NCI-H2107 (cell line): Measurements from ENCODE around the gene WIZ.

Experiments used
- DNase-seq: peaks from one replicate; lab custom pipeline; 2025; lab: John Stamatoyannopoulos, UW

The WIZ gene

GRCh38 chr19:15464394-15465385 lies 14.9 kb upstream of the WIZ start, which contains the start of gene RASAL3:
Gene RASAL3 (minus strand): TSS chr19:15464544. CDS start chr19:15464358, 186 bp downstream.
- no peak for DNase-seq

DNA sequence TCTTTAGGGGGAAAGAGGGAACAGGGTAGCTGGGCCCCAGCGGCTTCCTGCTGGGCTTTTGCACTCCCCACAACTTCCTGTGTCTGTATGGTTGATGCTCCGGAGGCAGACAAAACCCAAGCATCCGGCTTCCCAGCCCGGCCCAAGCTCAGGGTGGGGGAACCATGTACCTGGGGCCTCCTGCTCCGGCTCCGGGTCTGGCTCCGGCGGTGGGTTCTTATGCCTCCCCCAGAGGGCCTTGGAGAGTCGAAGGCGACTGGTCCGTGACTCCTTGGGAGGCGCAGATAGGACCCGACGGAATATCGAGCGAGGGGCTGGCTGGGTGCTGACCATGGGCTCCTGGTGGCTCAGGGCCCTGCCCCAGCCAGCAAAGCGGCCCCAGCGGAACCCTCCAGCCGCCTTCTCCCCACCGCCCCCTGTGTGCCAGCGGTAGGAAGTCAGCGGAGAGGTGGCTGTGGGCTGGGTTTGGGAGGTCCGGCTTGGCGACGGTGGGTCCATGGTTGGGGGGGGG lies 14.2 kb upstream of the WIZ start:
- DNase-seq: no peak

DNA sequence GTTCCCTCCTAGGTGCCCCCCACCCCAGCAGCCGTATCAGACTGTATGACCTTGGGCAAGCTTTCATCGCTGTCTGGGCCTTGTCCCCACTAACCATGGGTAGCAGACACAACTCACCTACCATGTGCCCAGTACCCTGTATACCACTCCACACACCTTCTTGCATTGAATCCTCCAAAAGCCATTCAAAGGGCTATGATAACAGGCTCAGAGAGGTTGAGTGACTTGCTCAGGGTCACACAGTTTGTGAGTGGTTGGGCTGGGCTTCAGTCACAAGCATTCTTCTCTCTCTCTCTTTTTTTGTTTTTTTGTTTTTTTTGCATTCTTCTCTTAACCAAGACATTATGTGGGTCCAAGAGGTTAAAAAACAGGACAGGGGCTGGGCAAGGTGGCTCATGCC lies 11.9 kb upstream of the WIZ start:
- no peak for DNase-seq

DNA sequence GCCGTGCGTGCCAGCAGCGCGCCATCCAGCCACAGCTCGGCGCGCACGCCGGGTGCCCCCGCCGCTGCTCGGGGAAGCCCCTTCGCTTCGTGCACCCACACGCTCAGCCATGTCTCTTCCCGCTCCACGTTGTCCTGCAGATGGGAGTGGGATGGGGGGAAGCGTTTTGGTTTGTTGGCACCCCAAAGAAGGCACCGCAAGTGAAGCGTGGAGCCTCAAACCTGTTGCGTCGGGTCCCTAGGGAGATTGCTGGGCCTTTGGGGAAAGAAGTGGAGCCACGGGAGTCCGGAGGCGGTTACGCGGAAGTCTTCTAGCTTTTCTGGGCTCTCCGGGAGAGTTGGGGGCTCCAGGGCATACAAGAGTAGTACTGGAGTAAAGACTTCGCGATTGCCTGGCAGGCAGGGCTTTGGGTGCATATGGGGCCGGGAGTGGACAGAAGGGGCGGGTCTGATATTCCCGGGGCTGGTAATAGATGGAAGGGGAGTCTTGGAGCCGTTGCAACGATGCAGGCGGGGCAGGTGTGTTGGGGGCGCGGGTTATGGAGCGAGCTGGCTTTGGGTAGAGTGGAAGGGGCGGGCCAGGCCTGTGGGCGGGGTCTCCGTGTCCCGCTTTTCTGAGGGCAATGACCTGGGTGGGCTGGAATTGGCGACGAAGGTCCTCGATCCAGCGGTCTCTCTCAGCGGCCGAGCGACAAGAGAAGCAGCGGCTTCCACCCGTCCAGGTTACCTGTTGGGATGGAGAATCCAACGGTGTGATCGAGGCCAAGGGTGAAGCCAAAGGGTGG lies 8.1 kb upstream of the WIZ start:
- DNase-seq: no peak

GRCh38 chr19:15456871-15457700 lies 7.3 kb upstream of the WIZ start:
- no peak for DNase-seq

- DNase-seq: no peak
Observed at GRCh38 chr19:15456441-15456840, 6.7 kb upstream of the WIZ start.

- DNase-seq: no peak
Observed at GRCh38 chr19:15455996-15456395, 6.2 kb upstream of the WIZ start.

DNA sequence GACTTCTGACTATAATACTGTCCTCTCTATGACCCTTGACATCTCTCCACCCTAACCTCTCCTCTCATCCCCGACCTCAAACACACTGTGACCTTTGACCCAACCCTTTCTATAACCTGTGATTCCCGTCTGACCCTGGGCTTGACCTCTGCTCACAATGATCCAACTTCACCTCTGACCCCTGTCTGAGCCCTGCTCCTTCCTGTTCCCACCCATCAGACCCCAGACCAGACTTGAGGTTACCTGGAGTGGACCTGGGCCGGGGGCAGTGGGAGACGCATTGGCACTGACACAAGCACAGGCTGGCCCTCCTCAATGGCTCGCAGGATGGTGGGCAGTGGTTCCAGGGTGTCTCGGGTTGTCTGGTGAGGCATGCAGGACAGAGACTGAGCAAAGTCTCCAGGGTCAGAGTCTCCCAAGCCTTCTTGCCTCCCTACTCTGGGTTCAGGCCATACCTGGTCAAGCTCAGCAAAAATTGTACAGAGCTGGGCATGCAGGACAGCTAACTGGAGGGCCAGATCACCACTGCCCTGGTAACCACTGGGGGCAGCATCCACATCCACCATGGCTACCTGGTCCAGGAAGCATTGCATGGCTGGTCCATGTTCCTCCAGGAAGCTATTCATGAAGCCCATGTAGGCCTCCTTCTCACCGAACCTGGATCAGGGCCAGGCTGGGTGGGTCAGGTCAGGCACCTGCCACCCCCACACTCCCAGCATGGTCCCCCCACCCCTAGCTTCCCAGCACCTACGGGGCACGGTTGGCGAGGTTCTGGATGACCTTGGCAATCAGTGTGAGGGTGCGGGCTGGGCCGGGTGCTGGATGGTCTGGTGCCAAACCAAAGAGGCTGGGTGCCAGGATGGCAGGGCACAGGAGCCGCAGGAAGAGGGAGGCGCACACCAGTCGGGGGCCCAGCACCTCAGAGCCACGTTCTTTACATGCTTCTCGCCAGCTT lies 4.4 kb upstream of the WIZ start:
- no peak for DNase-seq

- DNase-seq: no peak
Observed at GRCh38 chr19:15453091-15453578, 3.4 kb upstream of the WIZ start.

GRCh38 chr19:15452111-15453047 lies 2.6 kb upstream of the WIZ start:
- no peak for DNase-seq

DNA sequence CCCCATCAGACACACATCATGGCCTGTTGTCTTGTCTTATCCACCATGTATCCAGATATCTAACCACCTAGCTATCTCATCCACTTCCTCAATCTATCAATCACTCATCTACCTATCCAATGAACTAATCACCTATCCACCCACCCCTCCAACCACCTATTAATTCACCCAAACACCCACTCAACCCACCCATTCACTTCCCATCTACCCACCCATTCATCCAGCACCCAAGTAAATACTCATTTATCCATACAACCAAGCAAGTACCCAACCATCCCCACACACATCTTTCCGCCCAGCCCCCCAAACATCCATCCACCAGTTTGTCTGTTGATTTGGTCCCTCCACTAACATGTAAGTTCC lies 753 bp upstream of the WIZ start:
- DNase-seq: no peak

- no peak for DNase-seq
Observed at GRCh38 chr19:15448778-15449619, 757 bp downstream of the WIZ start.

GRCh38 chr19:15448044-15448777 lies 1.5 kb downstream of the WIZ start:
- no peak for DNase-seq

DNA sequence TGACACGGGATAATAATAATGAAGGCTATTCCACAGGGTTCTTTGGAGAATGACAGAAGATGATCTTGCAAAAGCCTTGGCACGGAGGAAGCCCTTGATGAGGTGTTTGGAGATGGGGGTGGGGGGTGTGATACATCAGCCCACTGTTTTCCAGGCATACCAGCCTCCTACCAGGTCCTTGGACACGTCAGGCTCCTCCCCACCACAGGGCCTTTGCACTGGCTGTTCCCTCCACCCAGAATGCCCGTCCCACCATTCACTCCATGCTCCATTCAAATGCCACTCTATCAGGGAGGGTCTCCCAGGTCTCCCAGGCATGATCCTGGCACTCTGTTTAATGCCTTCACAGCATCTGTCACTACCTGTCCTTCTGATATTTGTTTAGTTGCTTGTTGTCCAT lies 2.7 kb downstream of the WIZ start:
- no peak for DNase-seq

DNA sequence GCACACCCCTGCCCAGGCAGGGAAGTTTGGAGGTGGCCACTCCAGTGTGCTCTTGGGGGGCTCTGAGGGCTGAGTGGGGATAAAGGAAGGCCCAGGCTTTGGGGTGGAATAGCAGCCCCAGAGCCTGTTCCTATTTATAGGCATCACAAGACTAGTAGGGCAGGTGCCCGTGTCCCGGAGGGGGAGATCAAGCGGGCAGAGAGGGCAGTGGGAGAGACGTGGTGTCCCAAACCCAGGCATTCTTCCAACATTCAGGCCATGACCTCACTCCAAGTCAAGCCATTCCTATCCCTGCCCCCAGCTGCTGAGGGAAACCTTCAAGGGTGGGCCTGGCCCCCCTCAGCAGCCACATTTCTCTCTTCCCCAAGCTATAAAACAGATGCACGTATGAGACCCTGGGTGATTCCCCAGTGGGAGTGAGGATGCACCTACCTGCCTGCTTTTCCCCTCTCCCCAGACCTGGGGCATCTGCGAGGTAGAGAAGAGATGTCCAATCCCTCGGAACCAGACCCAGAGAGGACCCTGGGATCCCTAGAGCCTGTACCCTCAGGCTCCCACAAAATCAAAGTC lies 3.9 kb downstream of the WIZ start:
- no peak for DNase-seq

DNA sequence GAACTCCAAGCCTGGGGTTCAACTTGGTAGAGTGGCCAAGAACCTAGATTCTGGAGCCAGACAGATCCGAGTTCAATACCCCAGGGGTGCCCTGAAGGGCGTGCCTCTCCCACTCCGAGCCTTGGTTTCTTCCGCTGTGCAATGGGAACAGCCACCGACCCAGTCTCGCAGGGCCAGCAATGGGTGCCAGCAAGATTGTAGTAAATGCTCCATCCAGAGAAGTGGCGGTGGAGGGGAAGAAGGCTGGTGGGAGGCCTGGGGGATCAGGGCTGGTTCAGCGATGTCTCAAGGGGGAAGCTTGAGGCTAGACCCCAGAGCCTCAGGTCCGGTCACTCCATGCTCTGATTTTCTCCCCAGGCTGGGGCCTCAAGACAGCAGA lies 4.5 kb downstream of the WIZ start:
- no peak for DNase-seq

DNA sequence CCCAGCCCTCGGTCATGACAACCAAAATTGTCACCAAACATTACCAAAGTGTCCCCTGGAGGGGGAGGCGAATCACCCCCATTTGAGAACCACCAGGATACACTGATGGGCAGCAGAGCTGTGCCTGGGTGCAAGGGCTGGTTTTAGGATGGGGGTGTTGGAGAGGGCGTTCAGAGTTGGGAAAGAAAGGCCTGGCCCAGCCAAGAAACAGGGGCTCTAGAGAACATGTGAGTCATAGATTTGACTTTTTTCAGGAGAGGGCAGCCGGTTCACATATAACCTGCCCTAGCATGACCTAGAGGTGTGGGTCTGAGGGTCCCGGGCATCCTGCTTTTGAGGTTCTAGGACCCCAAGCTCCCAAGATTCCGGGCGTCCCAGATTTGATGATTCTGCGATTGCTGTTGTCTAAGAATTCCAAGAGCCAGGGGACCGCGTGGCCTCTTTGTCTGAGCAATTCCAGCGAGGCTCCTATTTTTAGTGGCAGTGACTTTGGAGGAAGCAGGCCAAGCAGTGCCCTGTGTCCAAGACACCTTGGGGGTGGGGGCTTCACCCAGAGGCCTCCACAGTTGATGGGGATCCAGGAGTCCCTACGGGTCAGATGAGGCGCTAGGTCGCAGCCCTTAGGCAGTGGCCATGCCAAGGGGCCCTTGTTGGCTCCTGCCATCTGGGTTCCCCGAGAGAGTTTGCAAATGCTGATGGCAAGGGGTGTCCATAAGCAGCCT lies 5.1 kb downstream of the WIZ start:
- DNase-seq: no peak
